Mesendoderm (in vitro differentiated cells): ENCODE data around the gene NLGN1. TPM values are rescaled to one million over a fixed set of nuclear protein-coding genes. Genes with fewer than 3 reads are reported as not detected.
"Not testable (repeated sequence)": the region's sequence is repeated elsewhere in the genome, so short reads cannot be mapped to it uniquely, and the experiment has no call there.

Source experiments
- DNase-seq: peaks from one replicate; pipeline ENCODE4 v3.0.0; 2013
- H2AK5ac ChIP-seq: 2 replicates; pipeline ENCODE4 v1.6.1; 2013; ENCODE audit warnings: low read length, inconsistent platforms
- H2BK120ac ChIP-seq: 2 replicates; pipeline ENCODE4 v1.6.1; 2013; ENCODE audit warnings: low read depth, mild to moderate bottlenecking, low read length, moderate library complexity, mixed read lengths
- H2BK15ac ChIP-seq: replicated peaks from 2 replicates; pipeline ENCODE4 v1.6.1; 2013; ENCODE audit warnings: low read depth, mild to moderate bottlenecking, moderate library complexity
- H2BK5ac ChIP-seq: 2 replicates; pipeline ENCODE4 v1.6.1; 2013; ENCODE audit warnings: low read length, inconsistent platforms
- H3K18ac ChIP-seq: 2 replicates; pipeline ENCODE4 v1.6.1; 2013; ENCODE audit warnings: mild to moderate bottlenecking, low read length, mixed read lengths
- H3K23ac ChIP-seq: one replicate; pipeline ENCODE4 v1.6.1; 2013; ENCODE audit warnings: low read length
- H3K27ac ChIP-seq: 2 replicates; pipeline ENCODE4 v1.5.1; 2013; ENCODE audit warnings: low read depth, mild to moderate bottlenecking, inconsistent platforms, low read length, moderate library complexity
- H3K27me3 ChIP-seq: 2 replicates; pipeline ENCODE4 v1.6.1; 2013; ENCODE audit warnings: low read length, control low read depth, mild to moderate bottlenecking, inconsistent platforms; ENCODE audit not compliant: insufficient read depth, poor library complexity
- H3K36me3 ChIP-seq: 2 replicates; pipeline ENCODE4 v1.6.1; 2013; ENCODE audit warnings: low read length, inconsistent platforms; ENCODE audit not compliant: control insufficient read depth, insufficient read depth
- H3K4ac ChIP-seq: one replicate; pipeline ENCODE4 v1.6.1; 2013; ENCODE audit warnings: low read depth, mild to moderate bottlenecking, low read length, moderate library complexity
- H3K4me1 ChIP-seq: 2 replicates; pipeline ENCODE4 v1.6.1; 2013; ENCODE audit warnings: low read depth, low read length, inconsistent platforms; ENCODE audit not compliant: control insufficient read depth
- H3K4me2 ChIP-seq: 2 replicates; pipeline ENCODE4 v1.6.1; 2013; ENCODE audit warnings: low read length
- H3K4me3 ChIP-seq: 2 replicates; pipeline ENCODE4 v1.5.1; 2013; ENCODE audit warnings: mild to moderate bottlenecking, low read length
- H3K56ac ChIP-seq: one replicate; pipeline ENCODE4 v1.6.1; 2013; ENCODE audit warnings: low read length
- H3K79me1 ChIP-seq: 2 replicates; pipeline ENCODE4 v1.6.1; 2013; ENCODE audit warnings: low read length, inconsistent platforms
- H3K79me2 ChIP-seq: 2 replicates; pipeline ENCODE4 v1.6.1; 2013; ENCODE audit warnings: mild to moderate bottlenecking, low read length; ENCODE audit not compliant: control insufficient read depth, insufficient read depth
- H3K9ac ChIP-seq: 2 replicates; pipeline ENCODE4 v1.6.1; 2013; ENCODE audit warnings: low read length, inconsistent platforms
- H4K5ac ChIP-seq: one replicate; pipeline ENCODE4 v1.6.1; 2013; ENCODE audit warnings: low read length
- H4K8ac ChIP-seq: one replicate; pipeline ENCODE4 v1.6.1; 2013; ENCODE audit warnings: low read depth, mild to moderate bottlenecking, control low read depth, low read length, moderate library complexity
- WGBS: extraction: QIAGEN DNeasy Blood & Tissue Kit; methylation state at CpG from one replicate; pipeline ENCODE4 v1.1.7; 2013; ENCODE audit warnings: low lambda C conversion rate, missing lambda C conversion rate; ENCODE audit not compliant: insufficient coverage; ENCODE audit errors: extremely low coverage; 5-methylcytosine and 5-hydroxymethylcytosine counted together
- polyA plus RNA-seq, 2 experiments: library from polyadenylated mRNA; stranded (reverse); fragments of 200-250 nt; gene quantifications; one replicate each; pipeline ENCODE4 v1.2.3, GENCODE V29; 2013

NLGN1 gene
- polyA plus RNA-seq (2013, experiment 1 of 2), result 5.6 TPM
- polyA plus RNA-seq (2013, experiment 2 of 2), result 4.9 TPM

DNA sequence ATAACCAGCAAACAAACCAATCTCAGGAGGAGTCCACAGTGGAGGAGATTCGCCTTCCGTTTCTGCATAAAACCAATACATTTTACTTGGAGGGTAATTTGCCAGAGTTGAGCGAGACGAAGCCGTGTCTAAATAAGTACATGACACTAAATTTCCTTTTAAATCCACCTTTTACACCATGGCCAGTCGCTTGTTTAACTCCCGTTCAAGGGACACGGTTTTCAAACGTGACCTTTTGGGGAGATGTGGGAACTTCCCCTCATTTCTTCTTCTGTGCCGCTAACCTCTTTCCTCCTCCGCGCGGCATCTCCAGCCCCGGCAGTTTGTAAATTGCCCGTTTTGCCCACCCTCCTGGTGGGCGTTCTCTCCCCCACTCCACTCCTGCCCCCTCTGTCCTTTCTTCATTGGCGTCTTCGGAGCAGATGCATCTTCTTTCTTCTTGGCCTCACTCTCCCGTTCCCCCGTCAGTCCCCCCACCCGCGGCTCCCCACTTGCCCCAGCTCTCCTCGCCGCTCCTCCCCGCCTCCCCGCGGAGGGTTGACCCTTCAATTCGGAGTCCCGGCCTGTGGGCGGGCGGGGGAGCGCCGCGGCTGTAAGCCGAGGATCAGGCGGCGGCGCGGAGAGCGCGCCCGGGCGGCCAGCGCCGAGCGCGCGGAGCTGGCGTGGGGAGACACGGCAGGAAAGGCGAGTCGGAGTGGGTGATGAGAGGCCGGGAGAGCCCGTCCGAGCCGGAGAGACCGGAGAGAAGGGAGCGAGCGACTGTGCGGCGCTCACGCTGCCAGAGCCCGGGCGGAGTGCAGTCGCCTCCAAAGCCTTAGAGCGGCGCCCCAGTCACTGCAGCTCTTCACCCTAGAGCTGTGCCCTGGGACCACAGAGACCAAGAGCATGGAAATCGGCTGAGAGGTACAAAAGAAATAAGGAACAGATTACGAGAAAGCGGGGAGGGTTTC lies at the start of gene NLGN1:
TSS of gene NLGN1 (plus strand) at position 584 of the 950 bp plus-strand sequence.
- H2BK5ac ChIP-seq, result no peak within 1 kb of the TSS
- peak within 1 kb of the TSS; percentile 75 for H3K18ac ChIP-seq
- peak within 1 kb of the TSS; percentile 52 for H3K4ac ChIP-seq
- no peak within 1 kb of the TSS for H2AK5ac ChIP-seq
- no peaks in the 10 kb centered on the region for H3K27me3 ChIP-seq
- WGBS, result no CpG with 5 or more reads among the region's 70 CpGs
- H2BK15ac ChIP-seq, result no peak within 1 kb of the TSS
- peak within 1 kb of the TSS; percentile 66 for H3K4me2 ChIP-seq
- H3K4me1 ChIP-seq, result peaks cover 1% of the 10 kb centered on the region
- peak within 1 kb of the TSS; percentile 72 for H3K9ac ChIP-seq
- no peak within 1 kb of the TSS for H2BK120ac ChIP-seq
- no peak within 1 kb of the TSS for H4K8ac ChIP-seq
- peak within 1 kb of the TSS; percentile 15 for H3K27ac ChIP-seq
- H3K79me2 ChIP-seq, result no peaks in the 10 kb centered on the region
- DNase-seq, result peak; percentile 70
- H4K5ac ChIP-seq, result no peak within 1 kb of the TSS
- H3K79me1 ChIP-seq, result no peaks in the 10 kb centered on the region
- H3K23ac ChIP-seq, result no peak within 1 kb of the TSS
- no peaks in the 10 kb centered on the region for H3K36me3 ChIP-seq
- peak within 1 kb of the TSS; percentile 89 for H3K56ac ChIP-seq
- peak within 1 kb of the TSS; percentile 66 for H3K4me3 ChIP-seq

DNA sequence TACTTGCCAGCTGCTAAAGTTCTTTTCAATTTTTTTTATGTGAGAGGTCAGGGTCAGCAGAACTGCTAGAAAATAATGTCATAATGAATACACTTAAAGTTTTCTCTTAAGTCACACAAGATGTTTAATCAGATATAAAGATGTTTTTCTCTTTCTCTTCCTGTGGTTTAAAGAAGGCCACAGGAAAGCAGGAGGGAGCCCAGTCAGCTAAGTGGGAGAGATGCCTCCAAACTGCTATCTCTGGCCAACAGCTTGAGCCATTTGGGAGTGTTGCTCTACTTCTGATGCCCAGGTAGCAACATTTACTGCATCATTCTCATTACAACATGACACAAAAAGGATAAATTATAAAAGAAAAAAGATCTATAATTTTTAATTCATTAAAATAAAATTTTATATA lies 45.7 kb upstream of the NLGN1 start:
- Histone ChIP-seq H3K23ac (no peak overlapping the region), H2BK120ac (no peak overlapping the region), H3K27ac (no peak overlapping the region), H3K18ac (no peak overlapping the region), H2AK5ac (no peak overlapping the region), H3K56ac (no peak overlapping the region), H4K5ac (no peak overlapping the region), H2BK5ac (no peak overlapping the region), H3K36me3 (no peaks in the 10 kb centered on the region), H3K4me2 (no peak overlapping the region), H3K27me3 (no peaks in the 10 kb centered on the region), H4K8ac (no peak overlapping the region), H2BK15ac (no peak overlapping the region), H3K9ac (no peak overlapping the region), H3K79me2 (no peaks in the 10 kb centered on the region), H3K4me1 (peaks cover 3% of the 10 kb centered on the region), H3K4ac (no peak overlapping the region), H3K4me3 (no peak overlapping the region), H3K79me1 (no peaks in the 10 kb centered on the region)
- DNase-seq, result peak; percentile 7

DNA sequence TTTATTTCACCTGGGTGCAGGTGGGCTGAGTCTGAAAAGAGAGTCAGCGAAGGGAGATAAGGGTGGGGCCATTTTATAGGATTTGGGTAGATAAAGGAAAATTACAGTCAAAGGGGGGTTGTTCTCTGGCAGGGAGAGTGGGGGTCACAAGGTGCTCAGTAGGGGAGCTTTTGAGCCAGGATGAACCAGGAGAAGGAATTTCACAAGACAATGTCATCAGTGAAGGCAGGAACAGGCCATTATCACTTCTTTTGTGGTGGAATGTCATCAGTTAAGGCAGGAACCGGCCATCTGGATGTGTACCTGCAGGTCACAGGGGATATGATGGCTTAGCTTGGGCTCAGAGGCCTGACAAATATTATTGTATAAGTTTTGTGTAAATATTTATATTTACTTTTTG lies 44.4 kb upstream of the NLGN1 start:
- H3K18ac ChIP-seq, H4K8ac ChIP-seq, H3K56ac ChIP-seq, H3K36me3 ChIP-seq, H2BK120ac ChIP-seq, H3K9ac ChIP-seq, H3K4me1 ChIP-seq, H2BK5ac ChIP-seq, H3K79me1 ChIP-seq, H3K79me2 ChIP-seq, H3K4ac ChIP-seq, H4K5ac ChIP-seq, H2BK15ac ChIP-seq, H3K4me2 ChIP-seq, H3K4me3 ChIP-seq, H3K23ac ChIP-seq, H2AK5ac ChIP-seq, H3K27ac ChIP-seq, H3K27me3 ChIP-seq: not testable (repeated sequence)
- no CpG with 5 or more reads among the region's 2 CpGs for whole genome bisulfite sequencing
- peak; percentile 77 for DNase-seq

DNA sequence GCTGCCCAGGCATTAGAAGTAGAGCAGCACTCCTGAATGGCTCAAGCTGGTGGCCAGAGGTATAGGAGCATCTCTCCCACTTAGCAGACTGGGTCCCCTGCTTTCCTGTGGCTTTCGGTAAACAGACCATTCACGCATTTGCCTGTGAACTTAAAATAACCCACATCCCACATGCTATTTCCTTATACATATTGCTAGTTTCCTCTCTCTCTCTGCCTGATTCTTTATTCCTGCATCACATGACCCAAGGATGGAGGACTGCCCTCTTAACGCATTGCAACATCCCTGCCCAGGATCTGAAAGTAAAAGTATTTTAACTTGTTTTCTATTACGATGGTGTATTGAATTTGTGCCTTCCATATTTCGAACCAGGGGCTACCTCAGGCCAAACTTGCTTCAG lies 43.4 kb upstream of the NLGN1 start:
- Histone ChIP-seq H3K56ac (peak overlapping the region; percentile 65), H3K36me3 (no peaks in the 10 kb centered on the region), H3K4ac (peak overlapping the region; percentile 94), H3K23ac (no peak overlapping the region), H2BK120ac (peak overlapping the region; percentile 99), H2AK5ac (peak overlapping the region; percentile 52), H4K5ac (no peak overlapping the region), H3K4me2 (no peak overlapping the region), H3K79me2 (no peaks in the 10 kb centered on the region), H3K9ac (no peak overlapping the region), H3K18ac (peak overlapping the region; percentile 97), H2BK5ac (peak overlapping the region; percentile 88), H3K27me3 (no peaks in the 10 kb centered on the region), H3K27ac (peak overlapping the region; percentile 57), H4K8ac (no peak overlapping the region), H3K4me3 (no peak overlapping the region), H3K79me1 (no peaks in the 10 kb centered on the region), H2BK15ac (peak overlapping the region; percentile 78), H3K4me1 (peaks cover 3% of the 10 kb centered on the region)
- peak; percentile 65 for DNase-seq
- no CpG with 5 or more reads among the region's 5 CpGs for whole genome bisulfite sequencing

DNA sequence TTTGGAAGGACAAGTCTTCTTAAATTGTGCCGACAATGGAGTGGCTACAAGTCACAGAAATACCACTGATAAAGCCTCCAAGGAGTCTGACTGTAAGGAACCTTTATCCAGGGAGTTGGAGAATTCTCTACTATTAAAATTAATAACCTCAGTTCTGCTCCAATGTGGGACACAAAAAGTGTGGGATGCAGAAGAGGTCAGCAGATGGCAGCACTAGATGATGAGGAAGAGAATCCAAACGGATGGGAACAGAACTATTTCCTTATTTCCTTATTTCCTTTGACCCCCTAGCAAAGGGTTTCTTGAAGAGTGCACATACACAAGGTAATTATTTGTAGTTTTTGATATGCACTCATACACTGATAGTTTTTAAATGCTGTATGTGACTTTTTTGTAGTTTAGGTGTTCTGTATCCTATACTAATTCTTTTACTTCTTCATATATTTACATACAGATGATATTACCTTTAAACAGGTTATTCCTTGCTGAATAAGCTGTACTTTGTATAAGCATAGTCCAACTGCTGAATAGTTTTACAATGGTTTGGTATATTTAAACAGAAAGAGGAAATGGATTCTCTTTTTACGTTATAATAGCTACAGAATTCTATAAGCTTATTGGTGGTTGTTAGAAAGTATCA lies 25.6 kb upstream of the NLGN1 start:
- H3K4me2 ChIP-seq, result no peak overlapping the region
- H3K27me3 ChIP-seq, result no peaks in the 10 kb centered on the region
- no peaks in the 10 kb centered on the region for H3K79me1 ChIP-seq
- no peak overlapping the region for H3K18ac ChIP-seq
- H3K4me3 ChIP-seq, result no peak overlapping the region
- no peak overlapping the region for H4K8ac ChIP-seq
- H3K4ac ChIP-seq, result no peak overlapping the region
- DNase-seq, result peak; percentile 36
- WGBS, result no CpG with 5 or more reads among the region's 3 CpGs
- no peaks in the 10 kb centered on the region for H3K36me3 ChIP-seq
- H2BK5ac ChIP-seq, result no peak overlapping the region
- no peaks in the 10 kb centered on the region for H3K79me2 ChIP-seq
- no peak overlapping the region for H3K9ac ChIP-seq
- H3K27ac ChIP-seq, result no peak overlapping the region
- H4K5ac ChIP-seq, result no peak overlapping the region
- no peak overlapping the region for H2BK120ac ChIP-seq
- no peaks in the 10 kb centered on the region for H3K4me1 ChIP-seq
- H2AK5ac ChIP-seq, result no peak overlapping the region
- H3K56ac ChIP-seq, result peak overlapping the region; percentile 32
- H3K23ac ChIP-seq, result no peak overlapping the region
- H2BK15ac ChIP-seq, result no peak overlapping the region
